Prostate gland (tissue), 2 donors: ENCODE measurements around the gene SMARCD1.

ENCODE experiments used
- CTCF ChIP-seq, 4 experiments: fragments of 200-600 bp in 2 of 4; fragments of 450-650 bp in 2 of 4; sonication (generic) in 2 of 4; IDR thresholded peaks; 1 replicate in 3 of 4; 2 replicates in 1 of 4; pipeline ENCODE4 v1.5.1; 2016 to 2019; ENCODE audit warnings: antibody characterized with exemption in 4 of 4, mild to moderate bottlenecking in 2 of 4, moderate library complexity in 2 of 4
- POLR2A ChIP-seq: fragments of 450-650 bp; IDR thresholded peaks from one replicate; pipeline ENCODE4 v1.6.1; 2016; ENCODE audit warnings: antibody characterized with exemption, mild to moderate bottlenecking
- POLR2AphosphoS5 ChIP-seq: sonication (generic); formaldehyde crosslinking; IDR thresholded peaks from one replicate; pipeline ENCODE4 v1.6.1; 2017; ENCODE audit warnings: antibody characterized with exemption

- TF ChIP-seq CTCF (IDR thresholded peaks at IDR 0.05) (no peak), POLR2AphosphoS5 (no peak), POLR2A (no peak)
These were observed 64.2 kb downstream of the SMARCD1 start for GRCh38 chr12:50149311-50149710.
